ENCODE results near the gene IQSEC3.
"Not testable (repeated sequence)": the region's sequence is repeated elsewhere in the genome, so short reads cannot be mapped to it uniquely, and the experiment has no call there.

GRCh38 chr12:76551-76950 lies 10.0 kb downstream of the IQSEC3 start:
- not testable (repeated sequence) for TF ChIP-seq ZFX (IDR thresholded peaks at IDR 0.05); CTCF (conservative IDR thresholded peaks at IDR 0.05)
